Measurements from ENCODE around the gene FAT1. TPM values are rescaled to one million over a fixed set of nuclear protein-coding genes. Genes with fewer than 3 reads are reported as not detected.

FAT1 gene
- polyA plus RNA-seq, 1 donor, result 186 TPM

DNA sequence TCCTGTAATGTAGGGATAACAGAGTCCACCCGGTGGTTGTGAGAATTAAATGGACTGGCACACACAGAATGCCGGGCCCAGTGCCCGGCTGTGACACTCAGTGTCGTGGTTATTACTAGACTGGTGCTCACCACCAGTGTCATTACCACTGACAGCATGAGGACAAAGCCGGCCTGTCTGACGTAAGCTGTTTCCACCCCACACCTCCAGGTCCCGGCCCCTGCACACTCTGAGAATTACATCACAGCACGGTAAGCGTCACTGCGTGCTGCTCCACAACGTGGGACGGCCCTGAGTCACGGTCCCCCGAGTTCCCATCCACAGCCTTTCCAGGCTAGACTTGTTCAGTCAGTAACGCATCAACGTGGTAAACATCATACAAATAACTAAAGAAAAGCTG lies 22.9 kb downstream of the FAT1 start:
- Histone ChIP-seq H3K27ac (ENCODE audit: low read length) (peak overlapping the region; percentile 18), H3K36me3 (ENCODE audit: control insufficient read depth, insufficient read depth, low read length) (peaks cover 28% of the 10 kb centered on the region), H3K27me3 (ENCODE audit: control insufficient read depth, insufficient read depth, low read length) (no peaks in the 10 kb centered on the region), H3K9me3 (ENCODE audit: control insufficient read depth, low read depth, low read length) (peaks cover 7% of the 10 kb centered on the region), H3K4me3 (ENCODE audit: low read length) (no peak overlapping the region), H3K4me1 (ENCODE audit: control insufficient read depth, insufficient read depth, low read length) (peaks cover 34% of the 10 kb centered on the region)
- DNase-seq, result no peak
- WGBS (ENCODE audit: insufficient coverage, low lambda C conversion rate), result no CpG with 5 or more reads among the region's 16 CpGs

DNA sequence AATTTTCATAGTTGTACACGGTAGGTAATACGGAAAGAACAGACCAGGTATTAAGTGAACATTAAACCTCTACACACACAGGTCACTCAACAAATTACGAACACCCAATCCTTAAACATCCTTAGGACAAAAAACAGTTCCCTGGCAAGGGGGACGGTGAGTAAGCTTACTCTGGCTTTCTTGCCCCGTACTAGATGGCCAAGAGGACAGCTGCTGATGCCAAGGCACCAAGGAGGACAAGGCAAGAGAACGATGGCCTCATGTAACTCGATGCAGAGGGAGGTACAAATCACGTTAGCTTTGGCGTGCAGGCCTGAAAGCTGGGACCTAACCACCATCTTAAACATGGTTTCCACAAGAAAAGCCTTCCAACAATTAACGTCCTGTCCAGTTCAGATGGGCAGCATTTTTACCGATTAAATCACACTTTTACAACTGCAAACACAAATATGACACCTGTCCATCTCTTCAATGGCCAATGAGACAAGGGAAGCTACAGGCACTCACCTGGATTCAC lies 23.7 kb downstream of the FAT1 start:
- no CpG with 5 or more reads among the region's 11 CpGs for WGBS (ENCODE audit: insufficient coverage, low lambda C conversion rate)
- H3K36me3 ChIP-seq (ENCODE audit: control insufficient read depth, insufficient read depth, low read length), result peaks cover 20% of the 10 kb centered on the region
- peaks cover 34% of the 10 kb centered on the region for H3K4me1 ChIP-seq (ENCODE audit: control insufficient read depth, insufficient read depth, low read length)
- DNase-seq, result no peak
- peaks cover 7% of the 10 kb centered on the region for H3K9me3 ChIP-seq (ENCODE audit: control insufficient read depth, low read depth, low read length)
- H3K27me3 ChIP-seq (ENCODE audit: control insufficient read depth, insufficient read depth, low read length), result no peaks in the 10 kb centered on the region
- peak overlapping the region; percentile 44 for H3K27ac ChIP-seq (ENCODE audit: low read length)
- no peak overlapping the region for H3K4me3 ChIP-seq (ENCODE audit: low read length)

DNA sequence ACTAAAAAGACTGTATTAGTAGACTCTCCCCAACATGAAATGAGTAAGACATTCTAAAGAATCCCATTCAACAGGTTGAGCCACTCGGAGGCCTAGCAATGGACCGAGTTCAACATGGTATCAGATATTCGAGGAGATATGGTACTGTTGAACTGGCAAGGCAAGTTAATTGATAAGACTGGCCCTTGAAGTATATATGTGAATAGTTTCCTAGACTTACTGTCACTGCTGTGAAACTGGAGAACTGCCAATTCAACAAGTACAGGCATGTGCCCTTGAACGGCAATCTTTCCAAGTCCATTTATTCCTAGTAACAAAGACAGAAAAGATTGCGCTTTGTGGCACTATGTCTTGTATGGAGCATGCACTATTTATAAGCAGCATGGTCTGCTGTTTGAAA lies 24.4 kb downstream of the FAT1 start:
- DNase-seq, result peak; percentile 71 to 91
- WGBS (ENCODE audit: insufficient coverage, low lambda C conversion rate), result no CpG with 5 or more reads among the region's 5 CpGs
- peaks cover 20% of the 10 kb centered on the region for H3K36me3 ChIP-seq (ENCODE audit: control insufficient read depth, insufficient read depth, low read length)
- H3K27me3 ChIP-seq (ENCODE audit: control insufficient read depth, insufficient read depth, low read length), result no peaks in the 10 kb centered on the region
- H3K4me3 ChIP-seq (ENCODE audit: low read length), result no peak overlapping the region
- peak overlapping the region; percentile 44 for H3K27ac ChIP-seq (ENCODE audit: low read length)
- peaks cover 7% of the 10 kb centered on the region for H3K9me3 ChIP-seq (ENCODE audit: control insufficient read depth, low read depth, low read length)
- peaks cover 34% of the 10 kb centered on the region for H3K4me1 ChIP-seq (ENCODE audit: control insufficient read depth, insufficient read depth, low read length)

DNA sequence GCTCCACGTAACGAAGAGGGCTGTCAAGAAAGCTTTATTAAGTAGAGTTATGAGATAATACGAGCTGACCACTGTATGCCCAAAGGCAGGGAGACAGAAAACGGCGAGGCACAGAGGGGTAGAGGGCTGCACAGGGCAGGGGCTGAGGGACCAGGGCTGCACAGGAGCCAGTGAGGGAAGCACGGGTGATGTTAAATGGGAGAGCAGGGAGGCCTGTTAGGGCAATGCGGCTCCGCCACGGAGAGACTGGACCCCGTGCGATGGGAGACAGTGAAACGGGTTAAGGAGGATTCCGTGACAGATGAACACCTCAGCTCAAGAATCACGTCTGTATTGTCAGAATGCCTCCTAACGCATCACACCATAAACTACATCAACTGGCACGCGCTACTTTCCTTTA lies 25.1 kb downstream of the FAT1 start:
- H3K9me3 ChIP-seq (ENCODE audit: control insufficient read depth, low read depth, low read length), result peaks cover 10% of the 10 kb centered on the region
- no peaks in the 10 kb centered on the region for H3K27me3 ChIP-seq (ENCODE audit: control insufficient read depth, insufficient read depth, low read length)
- peak overlapping the region; percentile 44 for H3K27ac ChIP-seq (ENCODE audit: low read length)
- peaks cover 34% of the 10 kb centered on the region for H3K4me1 ChIP-seq (ENCODE audit: control insufficient read depth, insufficient read depth, low read length)
- WGBS (ENCODE audit: insufficient coverage, low lambda C conversion rate), result 93% methylated on average over 3 of the region's 17 CpGs
- no peak overlapping the region for H3K4me3 ChIP-seq (ENCODE audit: low read length)
- DNase-seq, result no peak
- peaks cover 20% of the 10 kb centered on the region for H3K36me3 ChIP-seq (ENCODE audit: control insufficient read depth, insufficient read depth, low read length)

DNA sequence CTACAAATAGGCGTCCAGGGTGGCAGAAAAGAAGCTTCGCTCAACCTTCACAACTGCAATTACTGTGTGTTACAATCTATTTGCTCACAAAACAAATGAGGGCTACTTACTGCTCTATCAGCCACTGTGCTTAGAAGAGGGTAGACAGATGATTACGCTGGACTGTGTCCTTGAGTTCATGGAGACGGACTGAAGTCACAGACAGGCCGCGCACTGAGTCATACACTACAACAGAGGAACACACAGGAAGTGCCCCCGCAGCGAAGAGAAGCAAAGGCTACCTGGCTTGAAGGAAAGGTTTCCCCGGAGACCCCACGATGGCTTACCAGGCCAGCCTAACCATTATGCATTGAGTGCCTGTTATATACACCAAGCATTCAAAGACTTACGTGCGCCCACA lies 25.6 kb downstream of the FAT1 start:
- Histone ChIP-seq H3K9me3 (ENCODE audit: control insufficient read depth, low read depth, low read length) (peaks cover 10% of the 10 kb centered on the region), H3K4me3 (ENCODE audit: low read length) (no peak overlapping the region), H3K27me3 (ENCODE audit: control insufficient read depth, insufficient read depth, low read length) (no peaks in the 10 kb centered on the region), H3K27ac (ENCODE audit: low read length) (peak overlapping the region; percentile 44), H3K4me1 (ENCODE audit: control insufficient read depth, insufficient read depth, low read length) (peaks cover 34% of the 10 kb centered on the region), H3K36me3 (ENCODE audit: control insufficient read depth, insufficient read depth, low read length) (peaks cover 23% of the 10 kb centered on the region)
- no CpG with 5 or more reads among the region's 12 CpGs for WGBS (ENCODE audit: insufficient coverage, low lambda C conversion rate)
- DNase-seq, result peak; percentile 33 to 80

DNA sequence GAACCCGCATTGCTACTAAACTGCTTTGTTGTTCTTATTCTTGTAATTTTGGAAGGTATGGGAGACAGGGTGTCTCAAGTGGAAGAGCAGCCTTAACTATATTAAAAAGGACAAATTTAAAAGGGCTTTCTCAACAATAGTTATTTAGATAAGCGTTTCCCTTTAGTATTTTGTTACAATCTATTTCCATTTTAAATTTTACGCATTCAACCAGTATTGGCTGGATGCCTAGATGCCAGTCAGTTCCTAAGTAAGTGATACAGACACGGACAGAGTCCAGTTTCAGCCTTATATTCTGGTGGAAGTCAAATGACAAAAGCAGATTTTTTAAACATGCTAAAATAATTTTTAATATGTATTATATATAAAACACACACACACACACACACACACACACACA lies 28.3 kb downstream of the FAT1 start:
- Histone ChIP-seq H3K36me3 (ENCODE audit: control insufficient read depth, insufficient read depth, low read length) (peaks cover 28% of the 10 kb centered on the region), H3K4me1 (ENCODE audit: control insufficient read depth, insufficient read depth, low read length) (peaks cover 17% of the 10 kb centered on the region), H3K27me3 (ENCODE audit: control insufficient read depth, insufficient read depth, low read length) (no peaks in the 10 kb centered on the region), H3K4me3 (ENCODE audit: low read length) (no peak overlapping the region), H3K27ac (ENCODE audit: low read length) (no peak overlapping the region), H3K9me3 (ENCODE audit: control insufficient read depth, low read depth, low read length) (peaks cover 10% of the 10 kb centered on the region)
- no peak for DNase-seq
- WGBS (ENCODE audit: insufficient coverage, low lambda C conversion rate), result 100% methylated on average over 2 of the region's 4 CpGs

DNA sequence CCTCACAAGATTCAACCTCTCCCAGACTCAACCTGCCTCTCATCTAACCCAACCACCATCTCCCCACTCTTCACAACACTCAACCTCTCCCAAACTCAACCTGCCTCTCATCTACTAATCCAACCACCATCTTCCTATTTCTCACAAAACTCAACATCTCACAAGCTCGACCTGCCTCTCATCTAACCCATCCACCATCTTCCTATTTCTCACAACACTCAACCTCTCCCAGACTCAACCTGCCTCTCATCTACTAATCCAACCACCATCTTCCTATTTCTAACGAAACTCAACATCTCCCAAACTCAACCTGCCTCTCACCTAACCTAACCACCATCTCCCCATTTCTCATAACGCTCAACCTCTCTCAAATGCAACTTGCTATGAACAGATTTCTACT lies 29.8 kb downstream of the FAT1 start:
- H3K36me3 ChIP-seq (ENCODE audit: control insufficient read depth, insufficient read depth, low read length), result peaks cover 22% of the 10 kb centered on the region
- H3K4me1 ChIP-seq (ENCODE audit: control insufficient read depth, insufficient read depth, low read length), result peaks cover 11% of the 10 kb centered on the region
- DNase-seq, result no peak
- WGBS (ENCODE audit: insufficient coverage, low lambda C conversion rate), result 94% methylated on average over 3 of the region's 3 CpGs
- H3K4me3 ChIP-seq (ENCODE audit: low read length), result no peak overlapping the region
- no peaks in the 10 kb centered on the region for H3K27me3 ChIP-seq (ENCODE audit: control insufficient read depth, insufficient read depth, low read length)
- no peak overlapping the region for H3K27ac ChIP-seq (ENCODE audit: low read length)
- peaks cover 10% of the 10 kb centered on the region for H3K9me3 ChIP-seq (ENCODE audit: control insufficient read depth, low read depth, low read length)

DNA sequence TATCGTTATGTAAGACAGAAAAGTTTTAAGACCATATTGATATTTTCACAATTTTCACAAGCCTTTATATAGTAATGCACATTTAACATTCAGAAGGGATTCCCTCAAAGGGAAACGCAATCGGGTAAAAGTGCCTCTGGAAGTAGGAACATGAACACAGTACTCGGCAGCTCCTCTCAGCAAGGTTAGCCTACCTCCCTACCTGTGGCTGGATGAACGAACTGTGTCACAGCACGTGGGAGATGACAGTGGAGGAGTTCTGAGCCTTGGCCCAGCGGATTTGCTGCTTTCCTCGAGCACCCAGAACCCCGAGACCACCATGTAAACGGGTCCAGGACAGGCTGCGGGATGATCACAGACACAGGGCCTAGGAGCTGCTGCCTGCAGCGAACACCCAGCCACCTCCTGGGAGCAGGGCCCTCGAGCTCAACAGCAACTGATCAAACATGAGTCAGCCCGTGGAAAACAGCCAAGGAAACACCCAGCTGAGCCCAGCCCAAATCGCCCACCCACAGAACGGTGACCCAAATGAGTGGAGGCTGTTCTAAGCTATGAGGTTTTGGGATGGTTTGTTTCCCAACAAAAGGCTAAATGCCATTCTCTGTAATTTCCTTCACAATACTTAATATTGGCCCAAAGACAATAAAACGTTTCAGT lies 30.4 kb downstream of the FAT1 start:
- no peaks in the 10 kb centered on the region for H3K27me3 ChIP-seq (ENCODE audit: control insufficient read depth, insufficient read depth, low read length)
- H3K4me1 ChIP-seq (ENCODE audit: control insufficient read depth, insufficient read depth, low read length), result peaks cover 5% of the 10 kb centered on the region
- H3K4me3 ChIP-seq (ENCODE audit: low read length), result no peak overlapping the region
- H3K36me3 ChIP-seq (ENCODE audit: control insufficient read depth, insufficient read depth, low read length), result peaks cover 23% of the 10 kb centered on the region
- no peak for DNase-seq
- 100% methylated on average over 2 of the region's 17 CpGs for WGBS (ENCODE audit: insufficient coverage, low lambda C conversion rate)
- peaks cover 7% of the 10 kb centered on the region for H3K9me3 ChIP-seq (ENCODE audit: control insufficient read depth, low read depth, low read length)
- H3K27ac ChIP-seq (ENCODE audit: low read length), result no peak overlapping the region

DNA sequence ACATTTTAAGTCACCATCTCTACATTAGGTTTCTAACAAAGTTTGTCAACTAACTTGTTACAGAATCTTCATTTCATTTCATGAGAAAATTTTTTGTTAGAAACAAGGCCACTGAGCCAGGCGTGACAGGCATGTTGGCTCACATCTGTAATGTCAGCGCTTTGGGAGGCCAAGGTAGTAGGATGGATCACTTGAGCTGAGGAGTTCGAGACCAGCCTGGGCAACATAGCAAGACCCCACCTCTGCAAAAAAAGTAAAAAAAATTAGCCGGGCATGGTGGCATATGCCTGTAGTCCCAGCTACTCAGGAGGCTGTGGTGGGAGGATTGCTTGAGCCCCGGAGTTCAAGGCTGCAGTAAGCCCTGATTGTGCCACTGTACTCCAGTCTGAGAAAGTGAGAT lies 32.3 kb downstream of the FAT1 start:
- no peak overlapping the region for H3K4me3 ChIP-seq (ENCODE audit: low read length)
- no peaks in the 10 kb centered on the region for H3K27me3 ChIP-seq (ENCODE audit: control insufficient read depth, insufficient read depth, low read length)
- H3K36me3 ChIP-seq (ENCODE audit: control insufficient read depth, insufficient read depth, low read length), result peaks cover 20% of the 10 kb centered on the region
- no peak for DNase-seq
- H3K27ac ChIP-seq (ENCODE audit: low read length), result no peak overlapping the region
- no CpG with 5 or more reads among the region's 5 CpGs for WGBS (ENCODE audit: insufficient coverage, low lambda C conversion rate)
- H3K4me1 ChIP-seq (ENCODE audit: control insufficient read depth, insufficient read depth, low read length), result no peaks in the 10 kb centered on the region
- H3K9me3 ChIP-seq (ENCODE audit: control insufficient read depth, low read depth, low read length), result peaks cover 3% of the 10 kb centered on the region

DNA sequence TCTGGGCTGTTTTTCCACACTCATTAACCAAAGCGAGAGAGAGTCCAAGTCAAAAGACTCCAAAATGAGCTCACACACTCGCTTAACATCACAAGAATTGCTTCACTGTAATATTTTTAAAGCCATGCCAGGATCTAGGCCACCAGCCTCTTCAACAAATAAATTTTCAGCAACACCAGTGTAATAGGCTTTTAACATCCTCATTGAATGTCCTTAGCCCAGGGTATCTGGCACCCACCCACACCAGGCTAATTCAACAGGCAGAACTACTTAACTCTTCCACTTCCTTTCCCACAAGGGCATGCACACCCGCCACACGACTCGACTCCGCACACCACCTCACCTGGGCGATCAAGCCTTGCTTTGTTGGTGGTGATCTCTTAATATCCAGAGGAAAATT lies 34.2 kb downstream of the FAT1 start:
- WGBS (ENCODE audit: insufficient coverage, low lambda C conversion rate), result no CpG with 5 or more reads among the region's 7 CpGs
- Histone ChIP-seq H3K9me3 (ENCODE audit: control insufficient read depth, low read depth, low read length) (peaks cover 3% of the 10 kb centered on the region), H3K4me3 (ENCODE audit: low read length) (no peak overlapping the region), H3K4me1 (ENCODE audit: control insufficient read depth, insufficient read depth, low read length) (peaks cover 9% of the 10 kb centered on the region), H3K36me3 (ENCODE audit: control insufficient read depth, insufficient read depth, low read length) (peaks cover 17% of the 10 kb centered on the region), H3K27me3 (ENCODE audit: control insufficient read depth, insufficient read depth, low read length) (no peaks in the 10 kb centered on the region), H3K27ac (ENCODE audit: low read length) (no peak overlapping the region)
- DNase-seq, result no peak
